Activated CD4-positive, alpha-beta T cell treated with anti-CD3 and anti-CD28 coated beads, Interleukin-2, amount 50 U/mL, for 24 hours (primary cell): ENCODE data around the gene AQP1.

Experiments used
- DNase-seq, 2 donors: peaks; one replicate each; pipeline ENCODE4 v3.0.0-alpha.2; 2020; ENCODE audit warnings: low read depth in 1 of 2, low spot score in 1 of 2

Gene AQP1

DNA sequence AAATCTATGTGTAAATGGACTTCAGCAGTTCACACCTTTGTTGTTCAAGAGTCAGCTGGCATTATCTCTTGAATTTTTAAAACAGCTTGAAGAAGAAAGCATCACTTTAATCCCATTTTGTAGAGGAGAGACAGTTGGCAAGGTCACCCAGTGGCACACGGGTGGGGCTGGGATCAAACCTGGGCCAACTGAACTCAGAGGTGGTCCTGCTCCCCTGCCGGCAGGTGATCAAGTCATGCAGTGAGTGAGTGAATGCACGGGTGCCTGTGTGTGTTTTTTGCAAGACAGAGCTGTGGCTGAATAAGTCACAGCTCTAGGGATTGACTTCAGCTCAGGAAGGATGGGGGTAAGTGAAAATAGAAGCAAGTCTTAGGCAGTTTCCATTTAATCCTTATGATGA lies 61.6 kb downstream of the AQP1 start:
- DNase-seq, result no peak

DNA sequence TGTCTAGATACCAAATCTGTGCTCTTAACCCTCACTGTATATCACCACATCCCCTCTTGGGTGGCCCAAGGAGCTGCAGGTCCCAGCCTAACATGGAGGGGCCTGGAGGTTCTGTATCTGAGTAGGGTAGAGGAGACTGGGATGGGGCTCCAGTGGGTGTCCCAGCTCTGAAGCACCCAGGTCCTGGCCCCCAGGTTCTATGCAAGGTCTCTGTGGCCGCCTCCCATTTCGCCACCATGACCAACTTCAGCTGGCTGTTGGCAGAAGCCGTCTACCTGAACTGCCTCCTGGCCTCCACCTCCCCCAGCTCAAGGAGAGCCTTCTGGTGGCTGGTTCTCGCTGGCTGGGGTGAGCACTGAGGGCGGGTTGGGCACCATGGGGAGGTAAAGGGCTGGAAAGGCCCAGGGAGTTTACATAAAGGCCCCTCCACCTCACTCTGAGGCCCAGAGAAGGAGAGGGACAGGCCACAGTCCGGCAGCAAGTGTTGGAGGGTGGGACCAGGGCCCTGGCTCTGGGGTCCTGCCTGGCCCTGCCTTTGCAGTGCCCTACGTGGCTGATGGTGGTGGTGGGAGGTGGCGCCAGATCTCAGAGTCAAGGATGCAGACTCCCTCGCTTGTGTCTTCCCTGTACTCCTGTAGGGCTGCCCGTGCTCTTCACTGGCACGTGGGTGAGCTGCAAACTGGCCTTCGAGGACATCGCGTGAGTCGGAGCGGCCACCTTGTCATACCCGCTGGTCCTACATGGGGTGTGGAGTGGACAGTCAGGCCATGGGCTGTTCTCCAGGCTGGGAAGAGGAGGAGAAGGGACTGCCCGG lies 62.3 kb downstream of the AQP1 start:
- DNase-seq, result no peak

DNA sequence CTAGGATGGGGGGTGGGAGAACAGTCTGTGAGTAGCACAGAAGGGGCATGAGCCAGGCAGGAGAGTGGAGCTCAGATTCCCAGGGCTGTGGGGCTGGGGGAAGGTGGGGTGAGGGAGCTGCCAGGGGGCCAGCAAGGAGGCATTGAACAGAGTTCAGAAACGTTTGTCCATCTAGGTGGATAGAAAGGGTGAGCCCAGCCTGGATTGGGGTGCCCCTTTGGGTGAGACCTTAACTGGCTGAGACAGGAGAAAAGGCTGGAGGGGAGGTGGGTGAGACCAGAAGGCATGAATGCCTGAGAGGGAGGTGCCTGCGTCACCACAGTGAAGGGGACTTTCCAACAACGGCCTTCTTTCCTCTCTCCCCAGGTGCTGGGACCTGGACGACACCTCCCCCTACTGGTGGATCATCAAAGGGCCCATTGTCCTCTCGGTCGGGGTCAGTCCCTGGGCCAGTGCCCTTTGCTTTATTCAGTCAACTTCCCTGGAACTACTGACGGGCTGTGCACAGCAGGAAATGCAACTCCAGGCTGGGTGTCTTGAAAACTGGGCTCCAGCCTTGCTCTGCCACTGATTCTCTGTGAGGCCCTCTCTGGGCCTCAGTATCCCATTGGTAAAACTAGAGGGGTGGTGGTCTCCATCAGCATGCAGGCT lies 63.1 kb downstream of the AQP1 start:
- DNase-seq, result peak in 1 of 2 donors; percentile 10
